ENCODE results near the gene KRT39. TPM values are rescaled to one million over a fixed set of nuclear protein-coding genes. Genes with fewer than 3 reads are reported as not detected.

The KRT39 gene
- total RNA-seq, 4 donors from 2014 or later = not detected

GRCh38 chr17:40953881-40954280 lies 12.9 kb downstream of the KRT39 start:
- TF ChIP-seq CTCF (IDR thresholded peaks at IDR 0.05; ENCODE audit: low read depth) = no peak

- TF ChIP-seq CTCF (IDR thresholded peaks at IDR 0.05; ENCODE audit: low read depth) = no peak
Measured at GRCh38 chr17:40952661-40953060, 14.1 kb downstream of the KRT39 start.

GRCh38 chr17:40952154-40952553 lies 14.6 kb downstream of the KRT39 start:
- TF ChIP-seq CTCF (IDR thresholded peaks at IDR 0.05; ENCODE audit: low read depth) = no peak

- no peak for TF ChIP-seq CTCF (IDR thresholded peaks at IDR 0.05; ENCODE audit: low read depth)
Measured at GRCh38 chr17:40951011-40951622, 15.6 kb downstream of the KRT39 start.

GRCh38 chr17:40950176-40950575 lies 16.6 kb downstream of the KRT39 start:
- TF ChIP-seq CTCF (IDR thresholded peaks at IDR 0.05; ENCODE audit: low read depth) = no peak

- no peak for TF ChIP-seq CTCF (IDR thresholded peaks at IDR 0.05; ENCODE audit: low read depth)
Measured at GRCh38 chr17:40949418-40949817, 17.3 kb downstream of the KRT39 start.

- TF ChIP-seq CTCF (IDR thresholded peaks at IDR 0.05; ENCODE audit: low read depth) = no peak
Measured at GRCh38 chr17:40947929-40948328, 18.8 kb downstream of the KRT39 start.

Measured in subcutaneous adipose tissue (tissue), 4 donors.